HepG2 (cell line): ENCODE data around the gene ANXA2. TPM values are rescaled to one million over a fixed set of nuclear protein-coding genes. Genes with fewer than 3 reads are reported as not detected.

Source experiments
- CHD4 ChIP-seq: fragments of 200-600 bp; sonication (generic); IDR thresholded peaks from 2 replicates; pipeline ENCODE4 v1.7.0; 2017; ENCODE audit warnings: mild to moderate bottlenecking, low read length, borderline replicate concordance
- ELF3 ChIP-seq: IDR thresholded peaks from 2 replicates; pipeline ENCODE4 v1.6.1; 2016; ENCODE audit warnings: missing genetic modification reagents, missing compliant biosample characterization
- GABPB1 ChIP-seq: IDR thresholded peaks from 2 replicates; pipeline ENCODE4 v1.6.1; 2016; ENCODE audit warnings: mild to moderate bottlenecking, missing genetic modification reagents, moderate library complexity, missing compliant biosample characterization
- HNRNPH1 ChIP-seq: fragments of 200-400 bp; formaldehyde crosslinking; optimal IDR thresholded peaks from 2 replicates; pipeline ENCODE3; 2017; ENCODE audit warnings: mild to moderate bottlenecking, low read depth, low read length
- IRF2 ChIP-seq: IDR thresholded peaks from 2 replicates; pipeline ENCODE4 v1.6.1; 2018; ENCODE audit warnings: missing genetic modification reagents, missing compliant biosample characterization
- JUND ChIP-seq: sonication (generic); formaldehyde crosslinking; IDR thresholded peaks from 2 replicates; pipeline ENCODE4 v1.8.0; 2022; ENCODE audit warnings: mild to moderate bottlenecking, missing genetic modification reagents
- KDM4B ChIP-seq: sonication (generic); formaldehyde crosslinking; IDR thresholded peaks from 2 replicates; pipeline ENCODE4 v1.4.0; 2020; ENCODE audit warnings: missing genetic modification reagents
- KMT2A ChIP-seq: sonication (generic); formaldehyde crosslinking; IDR thresholded peaks from 2 replicates; pipeline ENCODE4 v1.4.0; 2020; ENCODE audit warnings: missing genetic modification reagents
- MEIS1 ChIP-seq: sonication (generic); formaldehyde crosslinking; IDR thresholded peaks from 2 replicates; pipeline ENCODE4 v1.9.0; 2021; ENCODE audit warnings: mild to moderate bottlenecking, missing genetic modification reagents, moderate library complexity, borderline replicate concordance
- NFKB2 ChIP-seq: sonication (generic); formaldehyde crosslinking; IDR thresholded peaks from 2 replicates; pipeline ENCODE4 v1.4.0; 2020; ENCODE audit warnings: missing genetic modification reagents, borderline replicate concordance
- NFKBIZ ChIP-seq: IDR thresholded peaks from 2 replicates; pipeline ENCODE4 v1.6.1; 2018; ENCODE audit warnings: missing genetic modification reagents, missing compliant biosample characterization
- NR3C1 ChIP-seq: sonication (generic); formaldehyde crosslinking; IDR thresholded peaks from 2 replicates; pipeline ENCODE4 v1.4.0; 2020; ENCODE audit warnings: missing genetic modification reagents
- PHF8 ChIP-seq: sonication (generic); formaldehyde crosslinking; IDR thresholded peaks from 2 replicates; pipeline ENCODE4 v1.5.0; 2020; ENCODE audit warnings: missing genetic modification reagents
- PPARG ChIP-seq: conservative IDR thresholded peaks from 2 replicates; pipeline ENCODE4 v1.6.1; 2016; ENCODE audit warnings: missing biosample characterization, missing genetic modification reagents
- RCOR2 ChIP-seq: IDR thresholded peaks from 2 replicates; pipeline ENCODE4 v1.6.1; 2016; ENCODE audit warnings: missing biosample characterization, missing genetic modification reagents
- REPIN1 ChIP-seq: sonication (generic); formaldehyde crosslinking; IDR thresholded peaks from 2 replicates; pipeline ENCODE4 v1.8.0; 2022; ENCODE audit warnings: missing genetic modification reagents, low read depth, mild to moderate bottlenecking, borderline replicate concordance
- SATB2 ChIP-seq: sonication (generic); formaldehyde crosslinking; IDR thresholded peaks from 2 replicates; pipeline ENCODE4 v1.5.0; 2020; ENCODE audit warnings: missing genetic modification reagents
- SETDB1 ChIP-seq: sonication (generic); formaldehyde crosslinking; IDR thresholded peaks from 2 replicates; pipeline ENCODE4 v1.5.1; 2020; ENCODE audit warnings: missing genetic modification reagents, mild to moderate bottlenecking, borderline replicate concordance
- YEATS4 ChIP-seq: sonication (generic); formaldehyde crosslinking; IDR thresholded peaks from 2 replicates; pipeline ENCODE4 v1.4.0; 2020; ENCODE audit warnings: missing genetic modification reagents, borderline replicate concordance
- ZBTB21 ChIP-seq: sonication (generic); formaldehyde crosslinking; IDR thresholded peaks from 2 replicates; pipeline ENCODE4 v1.4.0; 2020; ENCODE audit warnings: missing genetic modification reagents
- ZFP36L1 ChIP-seq: sonication (generic); formaldehyde crosslinking; IDR thresholded peaks from 2 replicates; pipeline ENCODE4 v1.8.0; 2022; ENCODE audit warnings: mild to moderate bottlenecking, missing genetic modification reagents, moderate library complexity
- ZKSCAN1 ChIP-seq: fragments of 150-350 bp; IDR thresholded peaks from 2 replicates; pipeline ENCODE4 v1.6.1; 2014; ENCODE audit warnings: low read length
- ZMYM2 ChIP-seq: sonication (generic); formaldehyde crosslinking; IDR thresholded peaks from 2 replicates; pipeline ENCODE4 v1.8.0; 2022; ENCODE audit warnings: mild to moderate bottlenecking, missing genetic modification reagents
- ZNF256 ChIP-seq: sonication (generic); formaldehyde crosslinking; conservative IDR thresholded peaks from 2 replicates; pipeline ENCODE4 v1.4.0; 2020; ENCODE audit warnings: missing genetic modification reagents
- ZNF263 ChIP-seq: sonication (generic); formaldehyde crosslinking; IDR thresholded peaks from 2 replicates; pipeline ENCODE4 v1.4.0; 2020; ENCODE audit warnings: missing genetic modification reagents
- polyA plus RNA-seq, 8 experiments: library from polyadenylated mRNA; depleted of rRNA in 3 of 8; stranded (reverse) in 7 of 8; unstranded in 1 of 8; fragments of >200 nt; fragmentation: Illumina TruSeq in 4 of 8; extraction: Trizol in 4 of 8; gene quantifications; 2 replicates each; pipeline versions ENCODE4 v1.2.1 to v1.2.3, GENCODE V29; 2011 to 2016; ENCODE audit warnings: low read depth in 4 of 8, missing spikeins in 1 of 8, mixed read lengths in 1 of 8; ENCODE audit not compliant: insufficient read depth in 1 of 8
- total RNA-seq, 5 experiments: library from RNA; depleted of rRNA; stranded (reverse); fragments of >200 nt; fragmentation: Illumina TruSeq; extraction: Trizol; gene quantifications; 2 replicates each; pipeline ENCODE4 v1.2.3, GENCODE V29; 2016; ENCODE audit warnings: low read depth in 1 of 5
- TF ChIP-seq, protein P1 (sequence below): IDR thresholded peaks from 2 replicates; pipeline ENCODE4 v1.6.1; 2012; ENCODE audit warnings: low read depth, low read length, improper control_type of control experiment
- TF ChIP-seq, protein P2 (sequence below): sonication (generic); formaldehyde crosslinking; IDR thresholded peaks from 2 replicates; pipeline ENCODE4 v1.8.1; 2023; ENCODE audit warnings: mild to moderate bottlenecking, moderate library complexity, missing genetic modification reagents
- TF ChIP-seq, protein P3 (sequence below): sonication (generic); formaldehyde crosslinking; IDR thresholded peaks from 2 replicates; pipeline ENCODE4 v1.4.0; 2020; ENCODE audit warnings: mild to moderate bottlenecking, missing genetic modification reagents
- TF ChIP-seq, protein P4 (sequence below): IDR thresholded peaks from 2 replicates; pipeline ENCODE4 v1.6.1; 2018; ENCODE audit warnings: missing genetic modification reagents

ANXA2 gene
- total and polyA plus RNA-seq, 2 of the 13 experiments (the other 11 are each of a cell fraction or from before 2014, with no cell fraction given), result 196 to 613 TPM

DNA sequence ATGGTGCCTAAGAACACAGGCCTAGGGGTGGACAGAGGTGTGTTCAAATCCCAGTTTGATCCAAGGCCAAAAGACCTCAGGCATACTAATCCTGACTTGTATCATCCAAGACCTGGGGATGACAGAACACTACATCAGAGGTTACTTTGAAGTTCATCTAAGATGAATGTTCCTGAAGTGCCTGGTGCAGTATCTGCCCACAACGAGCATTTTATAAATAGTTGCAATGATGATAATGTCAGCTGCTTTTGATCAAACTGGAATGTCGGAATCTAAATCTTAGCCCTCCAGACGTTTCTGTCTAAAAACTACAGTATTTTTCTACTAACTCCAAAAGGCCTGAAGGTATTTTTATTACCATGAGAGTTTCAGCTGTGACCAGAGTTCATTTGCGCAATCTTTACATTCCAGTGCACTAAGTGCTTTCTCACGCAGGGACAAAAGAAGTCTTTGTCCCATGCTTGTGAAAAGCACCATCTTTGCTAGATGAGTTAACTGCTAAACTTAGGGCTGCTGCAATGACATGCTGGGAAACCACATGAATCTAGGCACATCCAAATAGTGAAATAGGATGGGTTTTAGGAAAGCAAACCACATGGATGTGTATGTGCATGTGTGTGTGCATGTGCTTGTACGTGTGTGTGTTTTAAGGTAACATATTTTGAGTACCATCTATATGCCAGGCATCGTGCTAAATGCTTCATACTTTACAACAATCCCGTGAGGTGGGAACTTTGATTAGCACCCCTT is 18.1 kb downstream of the ANXA2 start (continued):
- no peak for TF ChIP-seq ZMYM2 (CRISPR knock-in tag)
- TF ChIP-seq, protein P1, sequence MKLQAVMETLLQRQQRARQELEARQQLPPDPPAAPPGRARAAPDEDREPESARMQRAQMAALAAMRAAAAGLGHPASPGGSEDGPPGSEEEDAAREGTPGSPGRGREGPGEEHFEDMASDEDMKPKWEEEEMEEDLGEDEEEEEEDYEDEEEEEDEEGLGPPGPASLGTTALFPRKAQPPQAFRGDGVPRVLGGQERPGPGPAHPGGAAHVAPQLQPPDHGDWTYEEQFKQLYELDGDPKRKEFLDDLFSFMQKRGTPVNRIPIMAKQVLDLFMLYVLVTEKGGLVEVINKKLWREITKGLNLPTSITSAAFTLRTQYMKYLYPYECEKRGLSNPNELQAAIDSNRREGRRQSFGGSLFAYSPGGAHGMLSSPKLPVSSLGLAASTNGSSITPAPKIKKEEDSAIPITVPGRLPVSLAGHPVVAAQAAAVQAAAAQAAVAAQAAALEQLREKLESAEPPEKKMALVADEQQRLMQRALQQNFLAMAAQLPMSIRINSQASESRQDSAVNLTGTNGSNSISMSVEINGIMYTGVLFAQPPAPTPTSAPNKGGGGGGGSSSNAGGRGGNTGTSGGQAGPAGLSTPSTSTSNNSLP, result peak; percentile 91
- TF ChIP-seq REPIN1 (CRISPR knock-in tag), result no peak
- TF ChIP-seq SETDB1 (CRISPR knock-in tag), result no peak
- peak; percentile 81 for TF ChIP-seq ELF3 (CRISPR knock-in tag)
- TF ChIP-seq KMT2A (CRISPR knock-in tag), result peak; percentile 76; the same call in 1 of the 2 replicates
- TF ChIP-seq JUND (CRISPR knock-in tag), result peak; percentile 67; the same call in 1 of the 2 replicates
- 0 out of 2 replicates have a peak, but pooled peaks have one; percentile 25 for TF ChIP-seq GABPB1 (CRISPR knock-in tag)
- no peak for TF ChIP-seq ZNF263
- peak; percentile 38; the same call in 1 of the 2 replicates for TF ChIP-seq MEIS1 (CRISPR knock-in tag)
- peak; percentile 68; the same call in 1 of the 2 replicates for TF ChIP-seq YEATS4 (CRISPR knock-in tag)
- peak; percentile 93; the same call in 1 of the 2 replicates for TF ChIP-seq KDM4B (CRISPR knock-in tag)
- TF ChIP-seq, protein P2, sequence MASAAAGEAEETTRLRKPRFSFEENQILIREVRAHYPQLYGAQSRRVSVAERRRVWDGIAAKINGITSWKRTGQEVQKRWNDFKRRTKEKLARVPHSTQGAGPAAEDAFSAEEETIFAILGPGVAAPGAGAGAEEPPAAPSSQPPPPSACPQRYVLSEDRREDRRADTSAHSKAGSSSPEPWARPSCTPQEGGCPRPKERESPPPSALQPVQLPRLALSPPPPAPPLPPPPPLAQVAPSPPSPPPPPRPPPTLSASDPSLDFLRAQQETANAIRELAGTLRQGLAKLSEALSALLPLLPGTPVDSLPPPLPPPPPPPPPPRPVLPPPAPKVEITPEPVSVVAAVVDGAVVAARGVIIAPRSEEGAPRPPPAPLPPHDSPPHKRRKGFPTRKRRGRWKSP, result 0 out of 2 replicates have a peak, but pooled peaks have one; percentile 72
- peak; percentile 73; the same call in 1 of the 2 replicates for TF ChIP-seq NFKBIZ (CRISPR knock-in tag)
- no peak for TF ChIP-seq ZNF256
- peak; percentile 81 for TF ChIP-seq PPARG (CRISPR knock-in tag)
- TF ChIP-seq SATB2 (CRISPR knock-in tag), result no peak
- TF ChIP-seq HNRNPH1, result no peak
- 0 out of 2 replicates have a peak, but pooled peaks have one; percentile 22 for TF ChIP-seq ZBTB21 (CRISPR knock-in tag)
- TF ChIP-seq, protein P3, sequence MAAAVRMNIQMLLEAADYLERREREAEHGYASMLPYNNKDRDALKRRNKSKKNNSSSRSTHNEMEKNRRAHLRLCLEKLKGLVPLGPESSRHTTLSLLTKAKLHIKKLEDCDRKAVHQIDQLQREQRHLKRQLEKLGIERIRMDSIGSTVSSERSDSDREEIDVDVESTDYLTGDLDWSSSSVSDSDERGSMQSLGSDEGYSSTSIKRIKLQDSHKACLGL (CRISPR knock-in tag), result no peak
- TF ChIP-seq, protein P4, sequence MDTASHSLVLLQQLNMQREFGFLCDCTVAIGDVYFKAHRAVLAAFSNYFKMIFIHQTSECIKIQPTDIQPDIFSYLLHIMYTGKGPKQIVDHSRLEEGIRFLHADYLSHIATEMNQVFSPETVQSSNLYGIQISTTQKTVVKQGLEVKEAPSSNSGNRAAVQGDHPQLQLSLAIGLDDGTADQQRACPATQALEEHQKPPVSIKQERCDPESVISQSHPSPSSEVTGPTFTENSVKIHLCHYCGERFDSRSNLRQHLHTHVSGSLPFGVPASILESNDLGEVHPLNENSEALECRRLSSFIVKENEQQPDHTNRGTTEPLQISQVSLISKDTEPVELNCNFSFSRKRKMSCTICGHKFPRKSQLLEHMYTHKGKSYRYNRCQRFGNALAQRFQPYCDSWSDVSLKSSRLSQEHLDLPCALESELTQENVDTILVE (CRISPR knock-in tag), result peak; percentile 79
- peak; percentile 85; the same call in 1 of the 2 replicates for TF ChIP-seq RCOR2 (CRISPR knock-in tag)
- peak; percentile 88 for TF ChIP-seq ZFP36L1 (CRISPR knock-in tag)
- peak; percentile 79; the same call in 1 of the 2 replicates for TF ChIP-seq CHD4
- no peak for TF ChIP-seq NFKB2 (CRISPR knock-in tag)
- TF ChIP-seq PHF8 (CRISPR knock-in tag), result no peak
- no peak for TF ChIP-seq NR3C1
- peak; percentile 69 for TF ChIP-seq ZKSCAN1
- peak; percentile 92 for TF ChIP-seq IRF2 (CRISPR knock-in tag)
